Measurements from ENCODE around the gene TMIGD3.

The TMIGD3 gene

GRCh38 chr1:111474521-111474920 lies 28.9 kb downstream of the TMIGD3 start:
- no peak for DNase-seq (ENCODE audit: low spot score)

GRCh38 chr1:111474106-111474505 lies 29.3 kb downstream of the TMIGD3 start:
- no peak for DNase-seq (ENCODE audit: low spot score)

- no peak for DNase-seq (ENCODE audit: low spot score)
These were observed 31.9 kb downstream of the TMIGD3 start for GRCh38 chr1:111471538-111471937.

- peak; percentile 86 for DNase-seq (ENCODE audit: low spot score)
These were observed 32.4 kb downstream of the TMIGD3 start for GRCh38 chr1:111471012-111471411.

- DNase-seq (ENCODE audit: low spot score), result no peak
These were observed 32.8 kb downstream of the TMIGD3 start for GRCh38 chr1:111470596-111470995.

GRCh38 chr1:111469539-111469938 lies 33.9 kb downstream of the TMIGD3 start:
- DNase-seq (ENCODE audit: low spot score), result no peak

GRCh38 chr1:111468717-111469100 lies 34.7 kb downstream of the TMIGD3 start:
- DNase-seq (ENCODE audit: low spot score), result no peak

GRCh38 chr1:111467865-111468716 lies 35.3 kb downstream of the TMIGD3 start:
- no peak for DNase-seq (ENCODE audit: low spot score)

- no peak for DNase-seq (ENCODE audit: low spot score)
These were observed 37.0 kb downstream of the TMIGD3 start for GRCh38 chr1:111466480-111466879.

GRCh38 chr1:111465754-111466153 lies 37.7 kb downstream of the TMIGD3 start:
- no peak for DNase-seq (ENCODE audit: low spot score)

GRCh38 chr1:111463029-111463683 lies 40.3 kb downstream of the TMIGD3 start:
- DNase-seq (ENCODE audit: low spot score), result no peak

- DNase-seq (ENCODE audit: low spot score), result no peak
These were observed 40.9 kb downstream of the TMIGD3 start for GRCh38 chr1:111462370-111463028.

GRCh38 chr1:111461765-111462164 lies 41.7 kb downstream of the TMIGD3 start:
- no peak for DNase-seq (ENCODE audit: low spot score)

GRCh38 chr1:111455642-111456031 lies 47.8 kb downstream of the TMIGD3 start:
- DNase-seq (ENCODE audit: low spot score), result no peak

GRCh38 chr1:111454859-111455641 lies 48.4 kb downstream of the TMIGD3 start:
- no peak for DNase-seq (ENCODE audit: low spot score)

GRCh38 chr1:111453706-111454105 lies 49.7 kb downstream of the TMIGD3 start:
- DNase-seq (ENCODE audit: low spot score), result no peak

GRCh38 chr1:111452581-111452980 lies 50.9 kb downstream of the TMIGD3 start:
- DNase-seq (ENCODE audit: low spot score), result no peak

GRCh38 chr1:111450185-111450584 lies 53.2 kb downstream of the TMIGD3 start:
- DNase-seq (ENCODE audit: low spot score), result no peak

GRCh38 chr1:111449703-111450017 lies 53.8 kb downstream of the TMIGD3 start:
- no peak for DNase-seq (ENCODE audit: low spot score)

- peak; percentile 99 for DNase-seq (ENCODE audit: low spot score)
These were observed 54.3 kb downstream of the TMIGD3 start, which contains the start of the genes ATP5PB and WDR77 for GRCh38 chr1:111448918-111449702. Gene ATP5PB, plus strand, starts transcription at chr1:111449464. Its CDS starts 78 bp downstream, at chr1:111449542. Gene WDR77, minus strand, starts transcription at chr1:111449256. Its CDS starts 87 bp downstream, at chr1:111449169.

GRCh38 chr1:111448482-111448917 lies 54.9 kb downstream of the TMIGD3 start:
- peak; percentile 14 for DNase-seq (ENCODE audit: low spot score)

All from pons (tissue), 1 donor.